ENCODE results near the gene HIPK2. TPM values are rescaled to one million over a fixed set of nuclear protein-coding genes. Genes with fewer than 3 reads are reported as not detected.

HIPK2 gene
- total and polyA plus RNA-seq, 7 donors = 2.4 to 15.7 (median 7.9) TPM

DNA sequence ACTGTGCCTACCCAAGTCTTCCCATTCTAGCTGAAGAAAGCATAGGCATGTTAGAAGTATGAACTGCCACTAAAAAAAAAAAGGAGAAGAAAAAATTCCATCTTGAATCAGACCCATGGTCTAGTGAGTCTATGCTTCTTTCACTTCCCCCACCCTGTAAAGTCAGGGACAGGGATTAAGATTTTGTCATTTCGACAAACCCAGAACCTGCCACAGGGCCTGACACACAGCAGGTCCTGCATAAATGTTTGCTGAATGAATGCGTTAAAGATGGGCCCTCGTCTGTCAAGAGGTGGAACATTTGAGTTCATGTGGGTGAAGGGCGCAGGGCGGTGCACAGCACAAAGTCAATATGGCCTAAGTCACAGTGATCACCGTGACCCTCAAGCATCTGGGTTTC, 4.9 kb downstream of the HIPK2 start:
- no peaks in the 10 kb centered on the region for H3K27me3 ChIP-seq
- H3K27ac ChIP-seq = no peak overlapping the region
- DNase-seq = no peak
- no peaks in the 10 kb centered on the region for H3K36me3 ChIP-seq
- H3K9me3 ChIP-seq = no peaks in the 10 kb centered on the region
- TF ChIP-seq POLR2AphosphoS5 (IDR thresholded peaks at IDR 0.05) = no peak
- TF ChIP-seq, protein P1, sequence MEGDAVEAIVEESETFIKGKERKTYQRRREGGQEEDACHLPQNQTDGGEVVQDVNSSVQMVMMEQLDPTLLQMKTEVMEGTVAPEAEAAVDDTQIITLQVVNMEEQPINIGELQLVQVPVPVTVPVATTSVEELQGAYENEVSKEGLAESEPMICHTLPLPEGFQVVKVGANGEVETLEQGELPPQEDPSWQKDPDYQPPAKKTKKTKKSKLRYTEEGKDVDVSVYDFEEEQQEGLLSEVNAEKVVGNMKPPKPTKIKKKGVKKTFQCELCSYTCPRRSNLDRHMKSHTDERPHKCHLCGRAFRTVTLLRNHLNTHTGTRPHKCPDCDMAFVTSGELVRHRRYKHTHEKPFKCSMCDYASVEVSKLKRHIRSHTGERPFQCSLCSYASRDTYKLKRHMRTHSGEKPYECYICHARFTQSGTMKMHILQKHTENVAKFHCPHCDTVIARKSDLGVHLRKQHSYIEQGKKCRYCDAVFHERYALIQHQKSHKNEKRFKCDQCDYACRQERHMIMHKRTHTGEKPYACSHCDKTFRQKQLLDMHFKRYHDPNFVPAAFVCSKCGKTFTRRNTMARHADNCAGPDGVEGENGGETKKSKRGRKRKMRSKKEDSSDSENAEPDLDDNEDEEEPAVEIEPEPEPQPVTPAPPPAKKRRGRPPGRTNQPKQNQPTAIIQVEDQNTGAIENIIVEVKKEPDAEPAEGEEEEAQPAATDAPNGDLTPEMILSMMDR (IDR thresholded peaks at IDR 0.05) = no peak
- TF ChIP-seq EP300 (IDR thresholded peaks at IDR 0.05) = no peak
- TF ChIP-seq POLR2A (IDR thresholded peaks at IDR 0.05) = no peak
- intact Hi-C loops (cut with DNase I) = loop anchor here (10.0 kb wide), 2 partner anchors 402 to 552 kb away; partner anchors contain the start of gene KDM7A
- no peak overlapping the region for H3K4me3 ChIP-seq
- 86 to 89% methylated on average over 6 of the region's 6 CpGs for WGBS, 2 donors
- H3K4me1 ChIP-seq = peaks cover 0 to 12% (median 8%) of the 10 kb centered on the region in 4 donors

DNA sequence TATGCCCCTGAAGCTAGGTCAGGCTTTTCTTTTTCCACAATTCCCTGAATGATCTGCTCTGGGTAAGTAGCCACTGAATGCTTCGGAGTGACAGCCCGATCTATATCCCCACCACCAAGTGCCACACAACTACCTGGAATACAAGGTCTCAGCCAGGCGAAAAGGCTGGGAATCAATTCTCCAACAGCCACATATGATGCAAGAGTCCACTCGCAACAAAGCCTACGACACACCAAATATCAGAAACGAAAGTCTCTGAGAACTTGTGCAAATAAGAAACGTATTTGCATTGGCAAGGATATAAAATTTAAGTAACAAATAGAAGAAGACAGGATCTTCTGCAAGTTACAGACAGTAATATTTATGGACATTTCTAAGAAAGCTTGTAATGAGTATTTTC, 5.7 kb downstream of the HIPK2 start:
- H3K27me3 ChIP-seq = no peaks in the 10 kb centered on the region
- H3K4me1 ChIP-seq = peaks cover 0 to 12% (median 8%) of the 10 kb centered on the region in 4 donors
- H3K27ac ChIP-seq = no peak overlapping the region
- H3K4me3 ChIP-seq = no peak overlapping the region
- intact Hi-C loops (cut with DNase I) = loop anchor here (10.0 kb wide), 2 partner anchors 403 to 553 kb away; partner anchors contain the start of gene KDM7A
- H3K9me3 ChIP-seq = no peaks in the 10 kb centered on the region
- no peak for TF ChIP-seq POLR2AphosphoS5 (IDR thresholded peaks at IDR 0.05)
- TF ChIP-seq, protein P1 (IDR thresholded peaks at IDR 0.05) = no peak
- TF ChIP-seq EP300 (IDR thresholded peaks at IDR 0.05) = no peak
- TF ChIP-seq POLR2A (IDR thresholded peaks at IDR 0.05) = no peak
- DNase-seq = no peak
- 81% methylated on average over 7 of the region's 7 CpGs for WGBS, 2 donors
- H3K36me3 ChIP-seq = no peaks in the 10 kb centered on the region

DNA sequence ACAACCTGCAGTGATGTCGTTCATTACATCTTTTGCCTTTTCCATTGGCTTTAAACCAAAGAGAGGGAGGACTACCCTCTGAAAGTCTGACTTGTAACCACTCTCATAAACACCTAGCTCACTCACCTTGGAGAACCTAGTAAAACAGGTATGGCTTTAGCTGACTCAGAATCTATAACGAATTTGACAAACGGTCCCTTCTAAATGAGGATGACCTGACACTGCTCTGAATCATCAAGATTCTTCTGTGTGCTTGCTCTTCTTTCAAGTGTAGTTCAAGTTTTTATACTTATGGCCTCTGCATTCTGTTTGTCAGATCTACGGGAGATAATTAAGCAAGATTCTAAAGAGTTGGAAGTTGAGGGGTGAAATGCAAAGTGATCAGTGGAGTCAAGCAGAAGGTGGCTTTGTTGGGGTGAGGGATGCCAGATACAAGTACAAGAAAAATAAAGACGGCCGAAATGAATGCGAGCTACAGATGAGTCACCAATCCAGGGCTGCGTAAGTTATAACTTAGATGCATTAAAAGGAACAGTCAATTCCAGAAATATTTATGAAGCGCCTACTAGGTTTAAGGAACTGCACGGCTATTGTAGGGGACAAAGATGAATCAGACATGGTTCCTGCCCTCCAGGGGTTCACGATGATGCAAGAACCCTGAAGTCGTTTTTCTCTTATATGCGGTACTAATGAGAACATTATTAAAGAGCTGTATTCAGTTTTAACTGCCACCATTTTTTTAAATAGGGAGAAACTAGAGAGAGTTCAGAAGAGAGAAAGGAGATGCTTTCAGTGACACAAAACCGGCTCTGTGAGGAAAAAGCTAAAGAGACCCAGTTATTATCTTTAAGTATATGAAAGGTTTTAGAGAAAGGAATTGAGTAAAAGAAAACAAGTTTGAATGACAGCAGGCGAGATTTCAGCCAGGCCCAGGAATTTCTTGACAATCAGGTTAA, 6.5 kb downstream of the HIPK2 start:
- no peak for DNase-seq
- H3K4me3 ChIP-seq = no peak overlapping the region
- no peaks in the 10 kb centered on the region for H3K27me3 ChIP-seq
- WGBS, 2 donors = 86 to 87% methylated on average over 15 of the region's 15 CpGs
- H3K27ac ChIP-seq = no peak overlapping the region
- no peaks in the 10 kb centered on the region for H3K36me3 ChIP-seq
- peaks cover 0 to 12% (median 8%) of the 10 kb centered on the region in 4 donors for H3K4me1 ChIP-seq
- H3K9me3 ChIP-seq = no peaks in the 10 kb centered on the region
- intact Hi-C loops (cut with DNase I) = loop anchor here (10.0 kb wide), 2 partner anchors 404 to 554 kb away; partner anchors contain the start of gene KDM7A
- TF ChIP-seq POLR2AphosphoS5 (IDR thresholded peaks at IDR 0.05) = no peak
- TF ChIP-seq, protein P1 (IDR thresholded peaks at IDR 0.05) = no peak

DNA sequence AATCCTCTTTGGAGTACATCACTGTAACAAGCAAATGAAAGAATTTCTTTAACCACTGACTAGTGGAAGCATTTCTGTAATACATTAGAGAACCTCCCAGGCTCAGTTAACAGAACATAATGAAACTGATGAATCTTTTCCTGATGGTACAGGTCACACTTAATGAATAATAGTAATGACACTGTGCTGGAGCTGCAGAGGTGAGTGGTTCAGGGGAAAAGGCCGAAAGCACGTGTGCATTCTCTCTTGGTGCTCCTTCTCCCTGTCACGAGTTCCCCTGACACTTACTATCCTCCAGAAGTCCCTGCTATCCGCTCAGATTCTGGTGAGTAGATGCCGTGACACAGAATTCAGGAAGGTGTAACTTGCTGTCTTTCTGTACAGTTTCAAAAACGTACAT, 8.0 kb downstream of the HIPK2 start:
- H3K36me3 ChIP-seq = no peaks in the 10 kb centered on the region
- intact Hi-C loops (cut with DNase I) = loop anchor here (10.0 kb wide), 2 partner anchors 405 to 555 kb away; partner anchors contain the start of gene KDM7A
- H3K27ac ChIP-seq = no peak overlapping the region
- peaks cover 0 to 2% (median 0%) of the 10 kb centered on the region in 4 donors for H3K4me1 ChIP-seq
- TF ChIP-seq POLR2AphosphoS5 (IDR thresholded peaks at IDR 0.05) (no peak), POLR2A (IDR thresholded peaks at IDR 0.05) (no peak), EP300 (IDR thresholded peaks at IDR 0.05) (no peak)
- TF ChIP-seq, protein P1 (IDR thresholded peaks at IDR 0.05) = no peak
- H3K4me3 ChIP-seq = no peak overlapping the region
- H3K27me3 ChIP-seq = no peaks in the 10 kb centered on the region
- no peaks in the 10 kb centered on the region for H3K9me3 ChIP-seq
- no peak for DNase-seq
- 90 to 92% methylated on average over 6 of the region's 6 CpGs for WGBS, 2 donors
